H9 (cell line): ENCODE data around the gene AFAP1L1. TPM values are rescaled to one million over a fixed set of nuclear protein-coding genes. Genes with fewer than 3 reads are reported as not detected.

Experiments
- DNase-seq: peaks from one replicate; pipeline ENCODE4 v3.0.0-alpha.2; 2017
- H2AFZ ChIP-seq: one replicate; pipeline ENCODE4 v1.6.1; 2013; ENCODE audit warnings: mild to moderate bottlenecking, low read length, control low read depth, moderate library complexity
- H2AK5ac ChIP-seq: 2 replicates; pipeline ENCODE4 v1.6.1; 2013; ENCODE audit warnings: low read length, control low read depth, mixed read lengths; ENCODE audit not compliant: insufficient read length
- H2BK120ac ChIP-seq: one replicate; pipeline ENCODE4 v1.6.1; 2013; ENCODE audit warnings: low read depth, mild to moderate bottlenecking, low read length, control low read depth, inconsistent platforms; ENCODE audit not compliant: poor library complexity, severe bottlenecking
- H2BK12ac ChIP-seq: 2 replicates; pipeline ENCODE4 v1.6.1; 2013; ENCODE audit warnings: low read length, control low read depth, mixed read lengths, low read depth; ENCODE audit not compliant: insufficient read length
- H2BK15ac ChIP-seq: 2 replicates; pipeline ENCODE4 v1.6.1; 2013; ENCODE audit warnings: low read depth, low read length, control low read depth
- H2BK20ac ChIP-seq: one replicate; pipeline ENCODE4 v1.6.1; 2013; ENCODE audit warnings: low read depth, mild to moderate bottlenecking, low read length, control low read depth, inconsistent platforms; ENCODE audit not compliant: poor library complexity, severe bottlenecking
- H2BK5ac ChIP-seq: 2 replicates; pipeline ENCODE4 v1.6.1; 2013; ENCODE audit warnings: low read length, control low read depth, mixed read lengths; ENCODE audit not compliant: insufficient read length
- H3K14ac ChIP-seq: 2 replicates; pipeline ENCODE4 v1.6.1; 2013; ENCODE audit warnings: low read length, control low read depth; ENCODE audit not compliant: insufficient read depth
- H3K18ac ChIP-seq: 2 replicates; pipeline ENCODE4 v1.6.1; 2013; ENCODE audit warnings: low read depth, mild to moderate bottlenecking, mixed read lengths, low read length, control low read depth; ENCODE audit not compliant: insufficient read length
- H3K23ac ChIP-seq: 2 replicates; pipeline ENCODE4 v1.6.1; 2013; ENCODE audit warnings: low read length, control low read depth, mixed read lengths, low read depth; ENCODE audit not compliant: insufficient read length
- H3K23me2 ChIP-seq: 2 replicates; pipeline ENCODE4 v1.6.1; 2013; ENCODE audit warnings: low read depth, mild to moderate bottlenecking, mixed read lengths, low read length, control low read depth; ENCODE audit not compliant: insufficient read length, poor library complexity, severe bottlenecking
- H3K27ac ChIP-seq: 2 replicates; pipeline ENCODE4 v1.5.1; 2013; ENCODE audit warnings: low read length, control low read depth, mixed read lengths, low read depth; ENCODE audit not compliant: insufficient read length
- H3K27me3 ChIP-seq: 2 replicates; pipeline ENCODE4 v1.6.1; 2013; ENCODE audit warnings: low read length, control low read depth, inconsistent platforms; ENCODE audit not compliant: insufficient read depth
- H3K4ac ChIP-seq: 2 replicates; pipeline ENCODE4 v1.6.1; 2013; ENCODE audit warnings: low read depth, mild to moderate bottlenecking, control low read depth, inconsistent platforms, low read length, moderate library complexity
- H3K4me1 ChIP-seq: 2 replicates; pipeline ENCODE4 v1.6.1; 2013; ENCODE audit warnings: low read length, control low read depth, inconsistent platforms; ENCODE audit not compliant: insufficient read depth
- H3K4me2 ChIP-seq: 2 replicates; pipeline ENCODE4 v1.6.1; 2013; ENCODE audit warnings: low read length, control low read depth, mixed read lengths; ENCODE audit not compliant: insufficient read length, insufficient read depth
- H3K56ac ChIP-seq: 2 replicates; pipeline ENCODE4 v1.6.1; 2013; ENCODE audit warnings: low read depth, mild to moderate bottlenecking, mixed read lengths, low read length, control low read depth; ENCODE audit not compliant: insufficient read length
- H3K79me1 ChIP-seq: 2 replicates; pipeline ENCODE4 v1.6.1; 2013; ENCODE audit warnings: low read depth, mild to moderate bottlenecking, moderate library complexity, low read length, control low read depth, inconsistent platforms; ENCODE audit not compliant: insufficient read depth, poor library complexity, severe bottlenecking
- H3K79me2 ChIP-seq: 2 replicates; pipeline ENCODE4 v1.6.1; 2013; ENCODE audit warnings: low read length, control low read depth, inconsistent platforms; ENCODE audit not compliant: insufficient read depth
- H3K9ac ChIP-seq: 2 replicates; pipeline ENCODE4 v1.6.1; 2013; ENCODE audit warnings: low read length, control low read depth, mixed read lengths; ENCODE audit not compliant: insufficient read length; ENCODE audit errors: extremely low read depth
- H3K9me3 ChIP-seq: one replicate; pipeline ENCODE4 v1.6.1; 2013; ENCODE audit warnings: low read depth, low read length, inconsistent platforms; ENCODE audit not compliant: control insufficient read depth
- H3T11ph ChIP-seq: one replicate; pipeline ENCODE4 v1.6.1; 2013; ENCODE audit warnings: mild to moderate bottlenecking, low read length, control low read depth, inconsistent platforms
- H4K20me1 ChIP-seq: one replicate; pipeline ENCODE4 v1.6.1; 2013; ENCODE audit not compliant: control insufficient read depth, insufficient read length, insufficient read depth
- H4K5ac ChIP-seq: 2 replicates; pipeline ENCODE4 v1.6.1; 2013; ENCODE audit warnings: low read depth, mild to moderate bottlenecking, mixed read lengths, low read length, control low read depth; ENCODE audit not compliant: insufficient read length
- H4K8ac ChIP-seq: replicated peaks from 2 replicates; pipeline ENCODE4 v1.6.1; 2013; ENCODE audit warnings: low read length, control low read depth, mixed read lengths, low read depth; ENCODE audit not compliant: insufficient read length
- H4K91ac ChIP-seq: 2 replicates; pipeline ENCODE4 v1.6.1; 2013; ENCODE audit warnings: low read depth, mild to moderate bottlenecking, moderate library complexity, mixed read lengths, low read length, control low read depth; ENCODE audit not compliant: insufficient read length
- H3K27ac Mint-ChIP-seq, 3 experiments: 2 replicates in 2 of 3; 3 replicates in 1 of 3; pipeline ENCODE4 v1.8.0; 2020 to 2021; ENCODE audit warnings: mixed read lengths in 3 of 3, mild to moderate bottlenecking in 1 of 3, moderate library complexity in 1 of 3
- H3K27me3 Mint-ChIP-seq: 2 replicates; pipeline ENCODE4 v1.8.0; 2021; ENCODE audit warnings: low read depth, mild to moderate bottlenecking, moderate library complexity, mixed read lengths
- H3K36me3 Mint-ChIP-seq, 3 experiments: 2 replicates in 2 of 3; 3 replicates in 1 of 3; pipeline ENCODE4 v1.8.0; 2020 to 2021; ENCODE audit warnings: low read depth in 3 of 3, mixed read lengths in 3 of 3; ENCODE audit not compliant: insufficient read depth in 1 of 3
- H3K4me1 Mint-ChIP-seq, 2 experiments: 2 replicates each; pipeline ENCODE4 v1.8.0; 2020; ENCODE audit warnings: mixed read lengths in 2 of 2
- H3K4me3 Mint-ChIP-seq, 2 experiments: 2 replicates in 1 of 2; 3 replicates in 1 of 2; pipeline ENCODE4 v1.8.0; 2020 to 2021; ENCODE audit warnings: mild to moderate bottlenecking in 2 of 2, mixed read lengths in 2 of 2, moderate library complexity in 1 of 2
- H3K9me3 Mint-ChIP-seq, 2 experiments: 2 replicates in 1 of 2; 3 replicates in 1 of 2; pipeline ENCODE4 v1.8.0; 2020; ENCODE audit warnings: mild to moderate bottlenecking in 2 of 2, mixed read lengths in 2 of 2, moderate library complexity in 1 of 2
- CTCF ChIP-seq: fragments of 200-600 bp; sonication (generic); conservative IDR thresholded peaks from 3 replicates; pipeline ENCODE4 v1.8.0; 2021; ENCODE audit warnings: antibody characterized with exemption, mild to moderate bottlenecking
- WGBS: extraction: QIAGEN DNeasy Blood & Tissue Kit; methylation state at CpG from one replicate; pipeline ENCODE4 v1.1.7; 2013; ENCODE audit warnings: missing lambda C conversion rate, low lambda C conversion rate, mixed read lengths; ENCODE audit not compliant: insufficient read length; ENCODE audit errors: extremely low coverage; 5-methylcytosine and 5-hydroxymethylcytosine counted together
- total RNA-seq: library from RNA; stranded (reverse); gene quantifications from 2 replicates; pipeline ENCODE4 v1.2.1, GENCODE V29; 2021

Gene AFAP1L1
- total RNA-seq, 1 experiment from 2014 or later: 1.8 TPM

GRCh38 chr5:149251546-149251945 lies 20.1 kb upstream of the AFAP1L1 start:
- no peak overlapping the region for H2BK20ac ChIP-seq
- DNase-seq: no peak
- no CpG with 5 or more reads among the region's 4 CpGs for WGBS
- H3K23ac ChIP-seq: no peak overlapping the region
- no peaks in the 10 kb centered on the region for H3K9me3 ChIP-seq
- H3K4me2 ChIP-seq: no peak overlapping the region
- no peak overlapping the region for H3K56ac ChIP-seq
- no peaks in the 10 kb centered on the region for H4K20me1 ChIP-seq
- no peak overlapping the region for H3K27ac Mint-ChIP-seq
- H3K4me3 Mint-ChIP-seq: no peak overlapping the region
- H2AK5ac ChIP-seq: no peak overlapping the region
- no peaks in the 10 kb centered on the region for H3K79me1 ChIP-seq
- no peak overlapping the region for H3K27ac ChIP-seq
- H2BK15ac ChIP-seq: no peak overlapping the region
- H3K9ac ChIP-seq: no peak overlapping the region
- H2BK5ac ChIP-seq: no peak overlapping the region
- H3K27me3 Mint-ChIP-seq: peaks cover 23% of the 10 kb centered on the region
- peaks cover 5 to 8% of the 10 kb centered on the region in 2 experiments; a peak in 4 of 5 replicates for H3K9me3 Mint-ChIP-seq
- no peaks in the 10 kb centered on the region for H3K27me3 ChIP-seq
- H3K79me2 ChIP-seq: no peaks in the 10 kb centered on the region
- no peak overlapping the region for H4K8ac ChIP-seq
- H2BK120ac ChIP-seq: no peak overlapping the region
- no peak overlapping the region for H3K18ac ChIP-seq
- H3T11ph ChIP-seq: no peak overlapping the region
- H3K36me3 Mint-ChIP-seq: no peaks in the 10 kb centered on the region
- H2BK12ac ChIP-seq: no peak overlapping the region
- no peak overlapping the region; the same call in 1 of the 2 replicates for H3K14ac ChIP-seq
- H3K4me1 Mint-ChIP-seq: 0 out of 4 replicates have a peak, but pooled peaks cover 0 to 3% of the 10 kb centered on the region in 2 experiments
- no peak overlapping the region for H2AFZ ChIP-seq
- H4K91ac ChIP-seq: no peak overlapping the region
- H3K4me1 ChIP-seq: no peaks in the 10 kb centered on the region
- no peak for TF ChIP-seq CTCF
- no peak overlapping the region for H3K4ac ChIP-seq
- no peak overlapping the region for H4K5ac ChIP-seq
- no peaks in the 10 kb centered on the region for H3K23me2 ChIP-seq
